ENCODE results near the gene ZSWIM1.
"Not testable (repeated sequence)": the region's sequence is repeated elsewhere in the genome, so short reads cannot be mapped to it uniquely, and the experiment has no call there.

Gene ZSWIM1

DNA sequence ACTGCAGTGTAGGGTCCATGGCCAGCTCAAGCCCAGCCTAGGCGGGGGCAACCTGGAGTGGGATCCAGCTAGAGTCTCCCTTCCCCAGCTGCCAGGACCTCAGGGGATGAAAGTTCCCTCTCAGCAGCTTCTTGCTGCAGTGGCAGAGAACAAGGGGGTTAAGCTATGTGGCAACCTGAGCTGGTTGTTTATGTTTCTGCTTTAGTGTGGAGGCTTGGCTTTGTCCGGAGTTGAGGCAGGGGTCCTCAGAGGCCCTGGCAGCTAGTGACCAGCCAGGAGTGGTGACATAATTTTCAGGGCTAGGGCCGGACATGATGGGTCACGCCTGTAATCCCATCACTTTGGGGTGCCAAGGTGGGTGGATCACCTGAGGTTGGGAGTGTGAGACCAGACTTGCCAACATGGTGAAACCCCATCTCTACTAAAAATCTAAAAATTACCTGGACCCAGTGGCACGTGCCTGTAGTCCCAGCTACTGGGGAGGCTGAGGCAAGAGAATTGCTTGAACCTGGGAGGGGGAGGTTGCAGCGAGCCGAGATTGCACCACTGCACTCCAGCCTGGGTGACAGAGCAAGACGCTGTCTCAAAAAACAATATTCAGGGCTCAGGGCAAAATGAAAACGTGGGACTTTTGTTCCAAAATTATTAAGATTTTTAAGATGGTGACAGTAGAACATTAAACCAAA, 44.9 kb downstream of the ZSWIM1 start:
- Histone ChIP-seq H3K36me3 (ENCODE audit: insufficient read depth, insufficient read length, low read length) (no peaks in the 10 kb centered on the region), H3K4me1 (ENCODE audit: insufficient read depth, insufficient read length) (peaks cover 8% of the 10 kb centered on the region), H3K9me3 (ENCODE audit: insufficient read depth, low read length) (no peaks in the 10 kb centered on the region), H3K27me3 (ENCODE audit: insufficient read depth, insufficient read length) (no peaks in the 10 kb centered on the region), H3K4me3 (ENCODE audit: insufficient read length, low read depth) (no peak overlapping the region), H3K9ac (ENCODE audit: insufficient read length, low read depth) (peak overlapping the region; percentile 45)
- DNase-seq (ENCODE audit: low read depth, low spot score) = no peak
- TF ChIP-seq ZNF274 (IDR thresholded peaks at IDR 0.05; ENCODE audit: low read depth, low read length) = no peak
- TF ChIP-seq SUZ12 (IDR thresholded peaks at IDR 0.05; ENCODE audit: extremely low read depth, insufficient read depth, insufficient read length) = no peak
- TF ChIP-seq YY1 (IDR thresholded peaks at IDR 0.05; ENCODE audit: insufficient read depth, insufficient read length) = no peak

DNA sequence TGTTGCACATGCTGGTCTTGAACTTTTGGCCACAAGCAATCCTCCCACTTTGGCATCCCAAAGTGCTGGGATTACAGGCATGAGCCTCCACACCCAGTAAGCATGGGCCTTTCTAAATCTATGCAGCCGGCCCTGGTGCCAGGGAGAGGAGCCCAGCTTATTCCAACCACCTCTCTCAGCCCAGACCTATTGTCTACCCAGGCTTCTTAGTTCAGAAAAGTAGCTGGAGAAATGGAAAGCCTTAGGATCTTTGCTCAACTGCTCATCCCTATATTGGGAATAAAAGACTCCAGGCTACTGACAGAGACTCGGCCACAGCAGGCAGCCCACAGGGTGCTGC, 45.7 kb downstream of the ZSWIM1 start:
- TF ChIP-seq SUZ12 (IDR thresholded peaks at IDR 0.05; ENCODE audit: extremely low read depth, insufficient read depth, insufficient read length) = no peak
- TF ChIP-seq YY1 (IDR thresholded peaks at IDR 0.05; ENCODE audit: insufficient read depth, insufficient read length) = no peak
- no peak for TF ChIP-seq ZNF274 (IDR thresholded peaks at IDR 0.05; ENCODE audit: low read depth, low read length)
- H3K27me3 ChIP-seq (ENCODE audit: insufficient read depth, insufficient read length) = no peaks in the 10 kb centered on the region
- H3K9me3 ChIP-seq (ENCODE audit: insufficient read depth, low read length) = no peaks in the 10 kb centered on the region
- H3K9ac ChIP-seq (ENCODE audit: insufficient read length, low read depth) = no peak overlapping the region
- no peak for DNase-seq (ENCODE audit: low read depth, low spot score)
- no peak overlapping the region for H3K4me3 ChIP-seq (ENCODE audit: insufficient read length, low read depth)
- H3K36me3 ChIP-seq (ENCODE audit: insufficient read depth, insufficient read length, low read length) = no peaks in the 10 kb centered on the region
- H3K4me1 ChIP-seq (ENCODE audit: insufficient read depth, insufficient read length) = peaks cover 8% of the 10 kb centered on the region

DNA sequence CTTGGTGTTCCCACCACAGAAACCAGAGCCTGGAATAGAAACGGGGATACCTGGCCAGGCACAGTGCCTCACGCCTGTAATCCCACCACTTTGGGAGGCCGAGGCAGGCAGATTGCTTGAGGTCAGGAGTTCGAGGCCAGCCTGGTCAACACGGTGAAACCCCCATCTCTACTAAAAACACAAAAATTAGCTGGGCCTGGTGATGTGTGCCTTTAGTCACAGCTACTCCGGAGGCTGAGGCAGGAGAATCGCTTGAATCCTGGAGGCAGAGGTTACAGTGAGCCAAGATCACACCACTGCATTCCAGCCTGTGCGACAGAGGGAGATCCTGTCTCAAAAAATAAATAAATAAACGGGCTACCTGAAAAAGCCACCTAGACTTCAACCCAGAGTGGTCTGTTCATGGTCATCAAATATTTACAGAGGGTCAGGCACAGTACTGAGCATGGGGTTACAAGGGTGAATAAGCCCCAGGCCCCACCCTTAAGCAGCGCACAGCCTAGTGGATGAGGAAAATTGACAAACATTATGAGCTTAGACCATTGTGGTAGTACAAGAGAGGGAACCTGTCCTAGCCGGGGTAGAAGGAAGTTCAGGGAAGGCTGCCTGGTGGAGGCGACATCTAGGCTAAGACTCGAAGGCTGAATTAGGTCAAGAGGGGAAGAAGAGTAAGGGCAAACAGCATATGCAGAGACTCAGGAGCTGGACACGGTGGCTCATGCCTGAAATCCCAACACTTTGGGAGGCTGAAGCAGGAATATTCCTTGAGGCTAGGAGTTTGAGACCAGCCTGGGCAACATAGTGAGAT, 46.2 kb downstream of the ZSWIM1 start:
- peaks cover 8% of the 10 kb centered on the region for H3K4me1 ChIP-seq (ENCODE audit: insufficient read depth, insufficient read length)
- H3K4me3 ChIP-seq (ENCODE audit: insufficient read length, low read depth) = no peak overlapping the region
- no peak overlapping the region for H3K9ac ChIP-seq (ENCODE audit: insufficient read length, low read depth)
- no peak for DNase-seq (ENCODE audit: low read depth, low spot score)
- no peak for TF ChIP-seq YY1 (IDR thresholded peaks at IDR 0.05; ENCODE audit: insufficient read depth, insufficient read length)
- no peak for TF ChIP-seq SUZ12 (IDR thresholded peaks at IDR 0.05; ENCODE audit: extremely low read depth, insufficient read depth, insufficient read length)
- no peaks in the 10 kb centered on the region for H3K27me3 ChIP-seq (ENCODE audit: insufficient read depth, insufficient read length)
- no peaks in the 10 kb centered on the region for H3K9me3 ChIP-seq (ENCODE audit: insufficient read depth, low read length)
- peaks cover 4% of the 10 kb centered on the region for H3K36me3 ChIP-seq (ENCODE audit: insufficient read depth, insufficient read length, low read length)

DNA sequence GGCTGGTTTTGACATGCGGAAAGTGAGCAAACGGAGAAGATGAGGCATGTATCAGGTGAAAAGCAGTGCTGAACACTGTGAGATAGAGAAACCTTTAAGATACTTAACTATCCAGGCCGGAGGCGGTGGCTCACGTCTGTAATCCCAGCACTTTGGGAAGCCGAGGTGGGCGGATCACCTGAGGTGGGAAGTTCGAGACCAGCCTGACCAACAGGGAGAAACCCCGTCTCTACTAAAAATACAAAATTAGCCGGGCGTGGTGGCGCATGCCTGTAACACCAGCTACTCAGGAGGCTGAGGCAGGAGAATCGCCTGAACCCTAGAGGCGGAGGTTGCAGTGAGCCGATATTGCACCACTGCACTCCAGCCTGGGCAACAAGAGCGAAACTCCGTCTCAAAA, 50.7 kb downstream of the ZSWIM1 start:
- H3K36me3 ChIP-seq (ENCODE audit: insufficient read depth, insufficient read length, low read length); H3K4me3 ChIP-seq (ENCODE audit: insufficient read length, low read depth); H3K9ac ChIP-seq (ENCODE audit: insufficient read length, low read depth); DNase-seq (ENCODE audit: low read depth, low spot score); H3K9me3 ChIP-seq (ENCODE audit: insufficient read depth, low read length); H3K27me3 ChIP-seq (ENCODE audit: insufficient read depth, insufficient read length); H3K4me1 ChIP-seq (ENCODE audit: insufficient read depth, insufficient read length): not testable (repeated sequence)

DNA sequence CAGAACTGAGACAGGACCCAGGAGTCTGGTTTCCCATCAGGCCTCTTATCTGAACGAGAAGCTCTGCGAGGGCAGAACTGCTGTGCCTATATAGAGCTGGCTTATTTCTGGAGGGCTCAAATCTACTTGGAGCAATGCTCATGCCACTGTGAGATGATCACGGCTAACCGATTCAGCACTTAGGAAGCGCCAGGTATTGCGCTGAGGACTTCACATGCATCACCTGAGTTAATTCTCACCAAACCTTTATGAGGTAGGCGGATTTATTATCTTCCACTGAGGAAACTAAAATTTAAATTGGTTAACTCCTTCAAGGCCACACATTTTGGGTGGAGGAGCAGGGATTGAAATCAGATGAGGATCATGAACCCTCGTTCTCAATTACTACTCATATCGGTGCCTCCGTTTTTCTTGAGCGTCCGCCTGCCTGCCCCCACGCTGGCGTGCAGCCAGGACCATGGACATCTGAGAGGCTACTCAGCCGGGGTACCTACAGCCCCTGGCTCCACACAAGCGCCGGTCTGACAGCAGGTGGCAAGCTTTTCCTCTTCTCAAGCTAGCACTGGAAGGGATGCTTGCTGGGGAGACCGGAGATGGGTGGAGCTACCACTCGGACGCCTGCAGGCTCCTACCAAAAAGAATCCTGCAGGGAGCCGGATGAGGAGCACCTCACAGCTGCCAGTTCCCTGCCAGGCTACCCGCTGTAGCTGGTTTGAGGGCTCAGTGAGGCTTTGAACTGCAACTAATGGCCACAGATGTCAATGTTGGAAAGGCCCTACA, 52.4 kb downstream of the ZSWIM1 start:
- no peak for TF ChIP-seq SUZ12 (IDR thresholded peaks at IDR 0.05; ENCODE audit: extremely low read depth, insufficient read depth, insufficient read length)
- no peak for TF ChIP-seq YY1 (IDR thresholded peaks at IDR 0.05; ENCODE audit: insufficient read depth, insufficient read length)
- Histone ChIP-seq H3K4me3 (ENCODE audit: insufficient read length, low read depth) (peak overlapping the region; percentile 98), H3K4me1 (ENCODE audit: insufficient read depth, insufficient read length) (peaks cover 10% of the 10 kb centered on the region), H3K27me3 (ENCODE audit: insufficient read depth, insufficient read length) (no peaks in the 10 kb centered on the region), H3K9me3 (ENCODE audit: insufficient read depth, low read length) (no peaks in the 10 kb centered on the region), H3K9ac (ENCODE audit: insufficient read length, low read depth) (peak overlapping the region; percentile 100), H3K36me3 (ENCODE audit: insufficient read depth, insufficient read length, low read length) (peaks cover 19% of the 10 kb centered on the region)
- DNase-seq (ENCODE audit: low read depth, low spot score) = peak; percentile 86

DNA sequence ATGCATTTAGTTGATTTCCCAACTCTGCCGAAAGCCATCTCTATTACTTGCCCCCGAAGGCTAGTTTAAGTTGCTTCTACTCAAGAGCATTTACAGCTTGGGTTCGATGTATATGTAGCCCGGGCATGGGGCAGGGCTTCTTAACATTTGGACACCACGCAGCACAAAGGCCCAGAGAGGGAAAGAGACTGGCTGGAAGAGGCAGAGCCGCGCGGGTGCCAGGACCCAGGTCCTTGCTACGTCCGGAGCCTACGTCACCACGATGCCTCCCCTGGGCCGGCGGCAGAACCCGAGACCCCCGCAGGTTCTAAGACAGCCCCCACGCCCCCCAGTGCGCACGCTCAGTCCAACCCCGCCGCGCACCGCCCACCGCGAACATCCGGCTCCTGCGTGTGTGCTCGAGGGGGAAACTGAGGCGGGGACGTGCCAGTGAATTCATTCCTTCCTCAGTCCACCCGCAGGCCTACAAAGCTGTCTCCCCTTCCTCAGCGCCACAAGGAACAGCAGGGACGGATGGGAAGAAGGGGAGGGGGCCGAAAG, 53.1 kb downstream of the ZSWIM1 start:
- Histone ChIP-seq H3K36me3 (ENCODE audit: insufficient read depth, insufficient read length, low read length) (peaks cover 26% of the 10 kb centered on the region), H3K4me3 (ENCODE audit: insufficient read length, low read depth) (peak overlapping the region; percentile 98), H3K9me3 (ENCODE audit: insufficient read depth, low read length) (no peaks in the 10 kb centered on the region), H3K27me3 (ENCODE audit: insufficient read depth, insufficient read length) (no peaks in the 10 kb centered on the region), H3K4me1 (ENCODE audit: insufficient read depth, insufficient read length) (peaks cover 14% of the 10 kb centered on the region), H3K9ac (ENCODE audit: insufficient read length, low read depth) (peak overlapping the region; percentile 100)
- TF ChIP-seq YY1 (IDR thresholded peaks at IDR 0.05; ENCODE audit: insufficient read depth, insufficient read length) = no peak
- DNase-seq (ENCODE audit: low read depth, low spot score) = no peak

Measured in NT2/D1 (cell line).